GM18517 (cell line): ENCODE data around the gene MON1A.

ENCODE experiments used
- ATAC-seq: cut with Tn5 transposase; IDR thresholded peaks from one replicate; pipeline ENCODE4 v1.9.1; 2021; ENCODE audit warnings: mild to moderate bottlenecking, moderate library complexity; ENCODE audit not compliant: unreplicated experiment

MON1A gene

DNA sequence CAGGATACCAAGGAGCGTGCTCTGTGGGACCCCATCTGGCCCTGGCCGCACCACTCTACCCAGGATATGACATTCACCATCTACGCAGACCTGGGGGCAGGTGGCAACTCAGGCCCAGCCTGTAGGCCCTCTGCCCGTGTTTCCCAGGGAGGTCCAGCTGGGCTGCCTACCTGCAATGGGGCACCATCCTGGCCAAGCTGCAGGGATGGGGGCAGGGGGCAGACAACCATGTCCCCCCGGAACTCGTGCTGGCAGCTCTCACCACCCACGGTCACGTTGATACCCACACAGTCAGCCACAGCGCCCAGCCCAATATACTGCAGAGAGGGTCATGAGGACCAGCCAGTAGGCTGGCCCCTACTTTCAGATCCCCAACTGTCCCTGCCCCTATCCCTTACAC, 33.8 kb downstream of the MON1A start:
- no peak for ATAC-seq

DNA sequence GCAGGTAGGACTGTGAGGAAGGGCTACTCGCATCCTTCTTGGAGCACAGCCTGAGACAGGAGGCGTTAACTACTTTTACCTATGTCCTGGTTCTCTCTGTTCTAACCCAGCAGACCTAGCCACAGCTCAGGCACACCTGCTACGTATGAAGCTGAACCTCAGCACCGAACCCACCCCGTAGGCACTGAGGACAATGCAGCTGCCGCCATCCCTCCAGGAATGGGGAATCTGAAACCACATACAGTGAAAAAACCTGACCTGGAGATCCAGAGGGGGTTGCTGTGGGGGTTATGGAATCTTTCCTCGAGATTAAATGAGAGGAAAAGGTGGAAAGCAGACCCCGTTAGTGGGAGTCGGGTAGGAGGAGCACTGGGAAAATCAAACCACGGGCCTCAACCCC, 40.3 kb downstream of the MON1A start:
- no peak for ATAC-seq

GRCh38 chr3:49886922-49887265, 42.7 kb downstream of the MON1A start:
- no peak for ATAC-seq

- no peak for ATAC-seq
Measured at GRCh38 chr3:49883998-49884397, 45.6 kb downstream of the MON1A start.

- ATAC-seq, result no peak
Measured at GRCh38 chr3:49882166-49882565, 47.4 kb downstream of the MON1A start.

DNA sequence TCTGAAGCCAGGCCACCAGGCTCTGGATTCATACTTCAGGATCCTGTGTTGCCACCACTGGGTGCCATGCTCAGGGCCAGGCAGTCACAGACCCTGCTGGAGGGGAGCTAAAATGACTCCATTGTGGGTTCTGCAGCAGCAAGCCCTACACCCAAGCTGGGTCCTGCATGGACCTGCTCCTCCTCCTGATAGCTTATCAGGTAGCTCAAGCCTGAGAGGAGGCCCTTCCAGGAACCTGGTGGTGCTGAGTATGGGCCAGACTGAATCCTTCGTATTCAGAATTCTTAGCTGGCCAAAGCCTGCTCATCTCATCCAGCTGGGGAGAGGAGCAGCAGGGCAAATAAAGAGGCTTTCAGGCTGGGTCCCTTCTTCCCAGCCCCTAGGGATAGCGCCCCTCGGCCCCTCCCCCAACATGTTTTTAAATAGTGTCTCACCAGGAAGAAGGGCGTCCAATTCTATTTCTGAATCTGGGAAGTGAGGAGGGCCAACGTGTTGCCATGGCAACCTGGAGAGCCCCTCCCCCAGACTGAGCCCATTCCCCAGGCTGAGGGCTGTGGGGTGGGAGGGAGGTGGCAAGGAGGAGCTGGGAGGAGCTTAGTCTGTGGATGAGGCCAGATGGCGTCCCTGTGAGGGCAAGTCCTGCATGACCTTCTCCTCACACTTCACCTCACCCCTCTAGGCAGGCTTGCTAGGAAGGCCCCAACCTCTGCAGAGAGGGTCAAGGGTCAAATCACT, 48.9 kb downstream of the MON1A start:
- no peak for ATAC-seq

DNA sequence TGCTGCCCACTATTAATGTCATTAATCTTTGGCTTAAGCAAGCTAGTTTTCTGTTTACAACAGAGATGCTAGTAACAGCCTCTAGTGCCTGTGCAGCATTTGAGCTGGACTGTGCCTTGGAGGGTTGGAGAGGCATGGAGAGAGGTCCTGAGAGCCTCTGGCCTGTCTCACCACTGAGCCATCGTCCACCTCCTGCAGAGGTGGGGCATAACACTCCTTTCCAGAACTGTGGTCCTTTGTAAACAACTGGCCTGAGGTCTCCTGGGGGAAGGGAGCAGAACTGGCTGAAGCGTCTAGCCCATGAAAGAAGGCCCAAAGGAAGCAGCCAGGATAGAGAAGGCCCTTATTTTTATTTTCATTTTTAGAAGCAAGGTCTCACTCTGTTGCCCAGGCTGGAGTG, 49.9 kb downstream of the MON1A start:
- no peak for ATAC-seq

DNA sequence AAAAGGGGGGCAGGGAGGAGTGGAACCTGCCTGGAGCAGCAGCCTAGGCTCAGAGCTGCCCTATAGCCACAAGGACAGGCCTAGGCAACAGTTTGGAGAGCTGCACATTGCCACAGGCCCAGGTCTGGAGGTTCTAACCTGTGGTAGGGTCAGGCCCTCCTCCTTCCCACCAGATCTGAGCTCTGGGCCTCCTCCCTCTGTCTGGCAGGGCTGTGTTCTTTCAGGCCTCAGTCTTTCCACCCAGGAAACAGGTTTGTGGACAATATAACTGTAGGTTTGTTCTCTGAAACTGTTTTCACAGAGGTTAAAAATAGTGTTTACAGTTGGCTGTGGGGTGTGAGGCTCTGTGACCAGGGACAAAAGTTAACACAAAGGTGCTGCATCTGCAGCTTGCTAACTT, 50.9 kb downstream of the MON1A start:
- no peak for ATAC-seq

DNA sequence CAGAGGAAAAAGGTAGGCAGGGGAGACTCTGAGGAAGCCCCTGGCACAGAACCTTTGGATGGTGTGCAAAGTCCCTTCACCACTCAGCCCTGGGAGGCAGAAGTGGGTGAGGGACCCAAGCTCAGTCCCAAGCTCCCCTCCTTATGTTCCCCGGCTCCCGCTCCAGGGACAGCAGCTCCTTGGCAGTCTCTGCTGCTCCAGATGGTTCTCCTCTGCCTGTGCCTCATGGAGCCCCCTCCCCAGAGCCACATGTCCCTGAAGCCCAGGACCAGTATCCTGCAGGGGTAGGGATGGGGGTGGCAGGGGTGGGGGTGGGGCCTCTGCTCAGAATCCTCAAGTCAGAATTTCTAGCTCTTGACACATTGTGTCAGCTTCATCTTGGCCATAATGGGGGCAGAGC, 51.9 kb downstream of the MON1A start:
- ATAC-seq, result no peak

GRCh38 chr3:49876567-49876966, 53.0 kb downstream of the MON1A start:
- no peak for ATAC-seq

DNA sequence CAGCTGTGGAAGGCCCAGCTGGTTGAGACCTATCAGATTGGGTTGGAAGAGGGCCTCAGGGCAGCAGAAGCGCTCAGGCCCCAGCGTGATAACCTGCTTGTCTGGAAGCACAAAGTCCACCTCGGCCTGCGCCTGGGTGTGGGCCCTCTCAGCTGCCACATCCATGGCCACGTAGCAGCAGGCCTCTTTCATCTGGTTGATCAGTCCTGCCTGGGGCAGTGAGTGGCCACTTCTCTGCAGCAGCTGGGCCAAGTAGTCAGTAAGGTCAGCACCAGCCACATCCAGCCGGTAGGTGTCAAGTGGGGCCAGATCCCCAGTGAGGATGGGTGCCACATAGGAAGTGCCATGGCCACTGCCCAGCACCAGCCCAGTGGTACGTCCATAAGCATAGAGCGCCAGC, 56.0 kb downstream of the MON1A start:
- no peak for ATAC-seq

DNA sequence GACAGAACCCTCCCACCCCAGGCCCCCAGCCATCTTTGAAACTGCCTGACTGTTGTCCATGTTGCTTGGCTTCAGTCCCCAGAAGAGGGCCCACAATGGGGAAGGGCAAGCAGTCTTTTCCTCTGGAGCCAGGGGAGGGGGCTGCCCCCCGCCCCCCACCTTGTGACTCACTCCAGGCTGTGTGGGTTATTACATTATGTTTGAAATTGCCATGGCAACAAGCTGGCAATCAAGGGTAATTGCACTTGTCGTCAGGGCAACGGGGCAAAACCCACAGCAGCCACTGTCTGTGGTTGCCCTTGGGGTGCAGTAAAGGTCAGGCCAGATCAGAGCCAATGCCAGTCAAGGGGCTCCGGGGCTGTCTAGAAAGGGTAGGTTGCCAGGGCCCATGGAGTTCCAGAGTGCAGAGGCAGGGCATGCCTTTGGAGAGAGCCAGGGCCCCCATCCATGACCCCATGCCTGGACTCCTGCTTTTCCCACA, 56.8 kb downstream of the MON1A start:
- ATAC-seq, result no peak

GRCh38 chr3:49871531-49872153, 58.0 kb downstream of the MON1A start:
- no peak for ATAC-seq

DNA sequence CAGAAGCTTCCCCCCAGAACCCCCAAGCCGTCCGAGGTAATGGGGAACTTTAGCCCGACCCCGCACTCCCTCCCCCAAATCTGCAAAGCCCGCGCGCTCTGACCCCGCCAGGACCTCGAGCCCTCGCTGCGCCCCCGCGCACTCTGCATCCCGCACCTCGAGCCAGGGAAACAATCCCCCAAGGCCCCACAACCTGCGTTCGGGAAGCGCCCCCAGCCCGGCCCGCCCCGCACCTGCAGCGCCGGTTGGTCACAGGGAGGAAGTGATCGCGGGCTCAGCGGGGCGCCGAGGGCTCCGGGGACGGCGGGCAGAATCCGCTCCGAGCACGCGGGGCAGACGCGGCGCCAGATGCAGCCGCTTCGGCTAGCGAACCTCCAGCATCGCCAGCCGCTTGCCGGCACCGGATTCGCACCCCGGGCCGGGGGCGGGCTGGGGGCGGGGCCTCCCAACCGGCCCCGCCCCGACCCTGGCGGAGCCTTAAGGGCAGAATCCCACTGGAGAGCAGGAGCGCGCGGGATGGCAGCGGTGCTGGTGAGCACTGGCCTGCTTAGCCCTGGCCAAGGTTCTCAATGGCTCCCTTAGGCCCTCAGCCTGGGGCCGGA, 60.0 kb downstream of the MON1A start, which contains the start of gene CAMKV:
Gene CAMKV, minus strand, starts transcription at position 382 of the 602 bp plus-strand sequence. CDS start 7,518 bp downstream, outside the sequence.
- no peak for ATAC-seq

GRCh38 chr3:49868862-49869466, 60.6 kb downstream of the MON1A start:
- ATAC-seq, result no peak

GRCh38 chr3:49867871-49868321, 61.7 kb downstream of the MON1A start:
- no peak for ATAC-seq

- ATAC-seq, result no peak
Measured at GRCh38 chr3:49867400-49867799, 62.2 kb downstream of the MON1A start.

GRCh38 chr3:49865198-49865784, 64.3 kb downstream of the MON1A start:
- ATAC-seq, result no peak

DNA sequence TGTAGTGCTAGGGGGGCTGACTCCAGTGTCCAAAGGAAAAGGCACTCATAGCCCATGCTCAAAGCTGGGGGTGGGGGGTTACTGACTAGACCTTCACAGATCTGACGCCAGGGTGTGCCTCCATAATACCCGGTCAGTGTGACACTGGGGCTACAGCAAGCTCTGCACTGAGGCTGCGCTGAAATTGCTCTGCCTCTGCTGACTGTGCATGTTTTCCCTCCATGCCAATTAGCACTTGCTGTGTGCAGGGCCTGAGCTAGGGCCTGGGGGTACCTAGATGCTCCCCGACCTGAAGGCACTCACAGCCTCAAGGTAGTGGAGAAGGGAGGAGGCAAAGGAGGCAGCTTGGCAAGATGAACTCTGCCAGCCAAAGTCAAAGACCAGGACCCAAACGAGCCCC, 65.1 kb downstream of the MON1A start:
- no peak for ATAC-seq

GRCh38 chr3:49859576-49860305, 69.9 kb downstream of the MON1A start:
- ATAC-seq, result no peak
